GM12875 (cell line): Measurements from ENCODE around the gene NF1.
"Not testable (repeated sequence)": the region's sequence is repeated elsewhere in the genome, so short reads cannot be mapped to it uniquely, and the experiment has no call there.

Source experiments
- H3K4me3 ChIP-seq: one replicate; pipeline ENCODE4 v1.5.1; 2011; ENCODE audit warnings: low read depth, low read length, control low read depth
- CTCF ChIP-seq: IDR thresholded peaks from 2 replicates; pipeline ENCODE4 v1.5.1; 2011; ENCODE audit warnings: low read depth, mild to moderate bottlenecking, control low read depth, inconsistent platforms, low read length, moderate library complexity, borderline replicate concordance; ENCODE audit not compliant: insufficient read depth

Gene NF1

GRCh38 chr17:31144836-31145235 is 50.1 kb downstream of the NF1 start:
- H3K4me3 ChIP-seq: no peak overlapping the region
- TF ChIP-seq CTCF: no peak

- TF ChIP-seq CTCF: no peak
- no peak overlapping the region for H3K4me3 ChIP-seq
Measured at GRCh38 chr17:31147507-31148202, 52.9 kb downstream of the NF1 start.

GRCh38 chr17:31148205-31148604 is 53.4 kb downstream of the NF1 start:
- H3K4me3 ChIP-seq: no peak overlapping the region
- no peak for TF ChIP-seq CTCF

GRCh38 chr17:31152271-31152670 is 57.5 kb downstream of the NF1 start:
- no peak for TF ChIP-seq CTCF

GRCh38 chr17:31155208-31155810 is 60.5 kb downstream of the NF1 start:
- TF ChIP-seq CTCF: no peak
- no peak overlapping the region for H3K4me3 ChIP-seq

More at GRCh38 chr17:31152271-31152670, 57.5 kb downstream of the NF1 start:
- H3K4me3 ChIP-seq: no peak overlapping the region

- TF ChIP-seq CTCF: no peak
- no peak overlapping the region for H3K4me3 ChIP-seq
Measured at GRCh38 chr17:31156326-31156725, 61.5 kb downstream of the NF1 start.

GRCh38 chr17:31156864-31157263 is 62.1 kb downstream of the NF1 start:
- not testable (repeated sequence) for H3K4me3 ChIP-seq
